Gastrocnemius medialis (tissue), 4 donors: ENCODE results near the gene PTPN22. TPM values are rescaled to one million over a fixed set of nuclear protein-coding genes. Genes with fewer than 3 reads are reported as not detected.

Experiments used
- ATAC-seq, 2 donors: fragments of 150-250 bp; one replicate each; pipeline ENCODE4 v1.9.1; 2016
- DNase-seq, 2 donors: peaks; one replicate each; pipeline ENCODE4 v3.0.0-alpha.2; 2019
- H3K27ac ChIP-seq, 4 donors: fragments of 200-600 bp; sonication (generic); 1 replicate in 1 of 4; 2 replicates in 3 of 4; pipeline ENCODE4 v1.5.1; 2016 to 2018; ENCODE audit warnings: mild to moderate bottlenecking in 2 of 4, moderate library complexity in 1 of 4
- H3K27me3 ChIP-seq, 3 donors: fragments of 200-600 bp; sonication (generic) in 2 of 3; 1 replicate in 1 of 3; 2 replicates in 2 of 3; pipeline versions ENCODE4 v1.5.1 to v1.6.0; 2016 to 2019; ENCODE audit warnings: mild to moderate bottlenecking in 1 of 3, moderate library complexity in 1 of 3
- H3K36me3 ChIP-seq, 2 donors: fragments of 200-600 bp; sonication (generic) in 1 of 2; one replicate each; pipeline ENCODE4 v1.5.1; 2017 to 2018
- H3K4me1 ChIP-seq, 2 donors: fragments of 200-600 bp; sonication (generic) in 1 of 2; one replicate each; pipeline ENCODE4 v1.5.1; 2016 to 2017; ENCODE audit warnings: mild to moderate bottlenecking in 2 of 2
- H3K4me3 ChIP-seq, 4 donors: fragments of 200-600 bp; sonication (generic) in 3 of 4; 1 replicate in 1 of 4; 2 replicates in 3 of 4; pipeline ENCODE4 v1.5.1; 2016 to 2019; ENCODE audit warnings: mild to moderate bottlenecking in 2 of 4
- H3K9me3 ChIP-seq, 3 donors: fragments of 200-600 bp; sonication (generic) in 2 of 3; 1 replicate in 1 of 3; 2 replicates in 2 of 3; pipeline ENCODE4 v1.5.1; 2016 to 2019
- CTCF ChIP-seq, 5 experiments: fragments of 450-650 bp in 3 of 5; fragments of 200-600 bp in 2 of 5; sonication (generic) in 2 of 5; IDR thresholded peaks in 4 of 5; conservative IDR thresholded peaks in 1 of 5; 1 replicate in 4 of 5; 2 replicates in 1 of 5; pipeline ENCODE4 v1.5.1; 2016 to 2019; ENCODE audit warnings: antibody characterized with exemption in 5 of 5, mild to moderate bottlenecking in 3 of 5, moderate library complexity in 3 of 5
- POLR2A ChIP-seq, 2 donors: fragments of 450-650 bp; IDR thresholded peaks; one replicate each; pipeline ENCODE4 v1.6.1; 2017; ENCODE audit warnings: antibody characterized with exemption in 2 of 2, mild to moderate bottlenecking in 2 of 2, moderate library complexity in 2 of 2
- in situ Hi-C, 4 donors: fragments of 200-750 bp; cut with MboI; loops; one replicate each; pipeline versions ENCODE4 v1.15.0 to v1.8.0; 2017; ENCODE audit warnings: low sequenced_read_pairs in 4 of 4
- intact Hi-C: fragments of 100-400 bp; cut with DNase I; formaldehyde crosslinking; loops from one replicate; pipeline ENCODE4 v1.15.1; 2023; ENCODE audit warnings: low total_unique reads
- total RNA-seq, 4 donors: library from RNA; depleted of rRNA; stranded (reverse); fragments of >200 nt; gene quantifications; one replicate each; pipeline versions ENCODE4 v1.1.0 to v1.2.3, GENCODE V29; 2016

The PTPN22 gene
- total RNA-seq, 4 donors from 2014 or later = 0.10 to 1.7 (median 0.63) TPM

DNA sequence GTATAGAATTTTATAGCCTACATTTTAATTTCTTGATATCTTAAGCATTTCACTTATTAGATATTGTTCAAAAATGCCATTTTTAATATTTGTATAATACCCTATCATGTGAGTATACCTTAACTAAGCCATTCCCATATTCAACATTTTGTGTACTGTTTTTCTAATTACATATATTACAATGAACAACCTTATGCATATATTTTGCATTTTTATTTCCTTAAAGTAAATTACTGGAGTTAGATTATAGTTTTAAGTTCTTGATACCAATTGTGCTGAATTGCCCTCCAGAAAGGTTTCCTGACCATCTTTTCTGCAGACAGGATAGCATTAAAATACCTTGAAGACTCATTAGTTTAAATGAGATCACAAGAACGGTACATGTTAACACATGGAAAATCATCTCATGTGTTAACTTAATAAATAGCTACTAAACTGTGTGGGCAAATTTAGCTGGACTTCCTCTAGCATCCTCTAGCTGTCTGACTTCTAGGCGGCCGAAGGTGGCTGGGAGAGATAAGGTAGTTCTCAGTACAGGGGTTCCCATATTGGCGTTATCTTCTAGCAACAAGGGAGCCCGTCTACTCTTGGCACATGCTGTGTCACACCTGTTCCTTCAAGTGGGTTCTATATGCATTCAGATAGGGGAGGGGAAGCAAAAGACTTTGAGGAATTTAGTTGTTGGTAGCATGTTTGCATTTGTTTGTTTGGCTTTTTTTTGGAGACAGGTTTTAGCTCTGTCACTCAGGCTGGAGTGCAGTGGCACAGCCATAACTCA is 42.6 kb upstream of the PTPN22 start:
- H3K4me1 ChIP-seq = peaks cover 17 to 18% of the 10 kb centered on the region in 2 donors
- TF ChIP-seq POLR2A (IDR thresholded peaks at IDR 0.05) = no peak
- no peak for TF ChIP-seq CTCF (IDR thresholded peaks at IDR 0.05 in 4 of 5, conservative IDR thresholded peaks at IDR 0.05 in 1 of 5)
- intact Hi-C loops (loop anchor here (2.0 kb wide), 1 partner anchor 15 kb away; the partner anchor contains the start of gene HIPK1), in situ Hi-C loops (loop anchor here in 2 of 4 donors (25.0 kb wide), 2 partner anchors 527 to 1302 kb away; partner anchors contain the start of genes CAPZA1 (in 1 of the 2), MAGI3 (in 1 of the 2) and ST7L (in 1 of the 2))
- peaks cover 0 to 15% of the 10 kb centered on the region in 2 donors for H3K36me3 ChIP-seq
- H3K27me3 ChIP-seq = no peaks in the 10 kb centered on the region
- no peak overlapping the region for H3K4me3 ChIP-seq
- no peaks in the 10 kb centered on the region for H3K9me3 ChIP-seq
- H3K27ac ChIP-seq = peak overlapping the region in 1 of 4 donors; percentile 73
- DNase-seq (no peak), ATAC-seq (no peak)

DNA sequence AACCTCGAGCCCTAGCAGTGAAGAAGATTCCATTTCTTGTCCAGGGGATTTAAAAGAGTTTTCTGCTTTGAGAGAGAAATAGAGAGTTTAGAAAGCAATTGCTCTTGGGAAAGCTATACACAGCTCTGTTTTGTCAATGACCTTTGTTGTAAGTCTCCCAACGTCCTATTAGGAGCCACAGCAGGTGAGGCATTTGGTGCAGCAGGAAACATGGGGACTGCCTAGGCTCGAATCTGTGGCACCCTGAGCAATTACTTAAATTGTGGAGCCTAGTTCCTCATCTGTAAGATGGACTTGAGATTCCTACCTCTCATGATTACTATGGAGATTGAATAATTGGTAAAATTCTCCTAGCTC is 41.8 kb upstream of the PTPN22 start:
- Histone ChIP-seq H3K27ac (peak overlapping the region; percentile 67 to 73 (median 72)), H3K4me3 (peak overlapping the region in 2 of 4 donors; percentile 4 to 15), H3K36me3 (peaks cover 0 to 22% of the 10 kb centered on the region in 2 donors), H3K27me3 (no peaks in the 10 kb centered on the region), H3K4me1 (peaks cover 17 to 18% of the 10 kb centered on the region in 2 donors), H3K9me3 (no peaks in the 10 kb centered on the region)
- intact Hi-C loops = loop anchor here (2.0 kb wide), 1 partner anchor 16 kb away; the partner anchor contains the start of gene HIPK1
- ATAC-seq = peak in 1 of 2 donors; percentile 40
- no peak for DNase-seq
- in situ Hi-C loops = loop anchor here in 2 of 4 donors (25.0 kb wide), 2 partner anchors 526 to 1301 kb away; partner anchors contain the start of genes CAPZA1 (in 1 of the 2), MAGI3 (in 1 of the 2) and ST7L (in 1 of the 2)
- TF ChIP-seq CTCF (IDR thresholded peaks at IDR 0.05 in 4 of 5, conservative IDR thresholded peaks at IDR 0.05 in 1 of 5) = no peak
- TF ChIP-seq POLR2A (IDR thresholded peaks at IDR 0.05) = no peak

DNA sequence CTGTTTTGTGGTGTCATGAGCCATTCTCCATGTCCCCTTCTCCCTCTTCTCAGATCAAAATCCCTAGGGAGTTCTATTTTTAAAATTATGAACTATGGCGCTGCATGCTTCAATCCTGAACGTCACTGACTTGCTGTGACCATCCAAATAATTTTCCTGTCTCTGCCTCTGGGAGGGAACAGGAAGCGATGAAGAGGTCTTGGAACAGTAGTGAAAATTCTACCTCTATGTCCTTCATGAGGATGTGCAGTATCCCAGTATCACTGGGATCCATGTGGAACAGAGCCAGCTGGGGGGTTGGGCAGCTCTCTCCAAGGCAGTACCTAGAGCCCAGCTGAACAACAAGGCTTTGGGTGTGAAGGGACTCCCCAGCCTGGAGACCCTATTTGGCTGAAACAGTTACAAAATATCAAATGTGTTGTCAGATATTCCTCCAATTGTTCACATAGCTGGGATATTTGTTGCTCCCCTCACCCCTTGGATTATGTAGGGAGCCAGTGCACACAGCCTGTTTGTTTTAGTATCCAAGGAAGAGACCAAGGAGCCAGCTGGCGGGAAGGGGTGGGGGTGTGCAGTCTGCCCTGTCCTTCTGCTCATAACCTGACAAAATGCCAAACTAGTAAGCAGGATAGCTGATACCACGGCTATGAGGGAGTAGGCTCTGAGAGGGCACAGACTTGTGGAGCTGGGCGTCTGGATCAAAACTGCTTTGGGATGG is 41.2 kb upstream of the PTPN22 start:
- intact Hi-C loops = loop anchor here (2.0 kb wide), 1 partner anchor 16 kb away; the partner anchor contains the start of gene HIPK1
- DNase-seq (peak in 1 of 2 donors; percentile 34), ATAC-seq (peak; percentile 73 to 88)
- Histone ChIP-seq H3K4me1 (peaks cover 17 to 18% of the 10 kb centered on the region in 2 donors), H3K36me3 (peaks cover 0 to 28% of the 10 kb centered on the region in 2 donors), H3K27me3 (no peaks in the 10 kb centered on the region), H3K27ac (peak overlapping the region; percentile 67 to 73 (median 72)), H3K4me3 (peak overlapping the region in 2 of 4 donors; percentile 4 to 15), H3K9me3 (no peaks in the 10 kb centered on the region)
- in situ Hi-C loops = loop anchor here in 2 of 4 donors (25.0 kb wide), 2 partner anchors 525 to 1300 kb away; partner anchors contain the start of genes CAPZA1 (in 1 of the 2), MAGI3 (in 1 of the 2) and ST7L (in 1 of the 2)
- TF ChIP-seq POLR2A (IDR thresholded peaks at IDR 0.05) = no peak
- TF ChIP-seq CTCF (IDR thresholded peaks at IDR 0.05 in 4 of 5, conservative IDR thresholded peaks at IDR 0.05 in 1 of 5) = no peak

GRCh38 chr1:113905435-113905861 is 33.9 kb upstream of the PTPN22 start:
- Histone ChIP-seq H3K36me3 (peaks cover 0 to 32% of the 10 kb centered on the region in 2 donors), H3K9me3 (no peaks in the 10 kb centered on the region), H3K4me3 (peak overlapping the region; percentile 79 to 93 (median 84)), H3K27ac (peak overlapping the region; percentile 90 to 91 (median 90)), H3K27me3 (no peaks in the 10 kb centered on the region), H3K4me1 (peaks cover 20 to 22% of the 10 kb centered on the region in 2 donors)
- peak in 1 of 2 donors; percentile 29 for DNase-seq
- in situ Hi-C loops = loop anchor here (10.0 to 25.0 kb wide), 4 partner anchors 71 to 1293 kb away; partner anchors contain the start of genes CAPZA1 (in 1 of the 4), MAGI3 (in 1 of the 4), RSBN1 (in 1 of the 4) and ST7L (in 1 of the 4)
- intact Hi-C loops = loop anchor here (1.0 to 2.0 kb wide), 5 partner anchors 24 to 147 kb away; partner anchors contain the start of genes HIPK1, PHTF1 and RSBN1
- no peak for ATAC-seq
- TF ChIP-seq CTCF (IDR thresholded peaks at IDR 0.05 in 4 of 5, conservative IDR thresholded peaks at IDR 0.05 in 1 of 5) = peak in 1 of 5 experiments; percentile 15
- TF ChIP-seq POLR2A (IDR thresholded peaks at IDR 0.05) = no peak
